Stimulated activated naive CD8-positive, alpha-beta T cell treated with anti-CD3 and anti-CD28 coated beads, Interleukin-15, amount 100 ng/mL, for 72 hours (primary cell): ENCODE results near the gene PRKRIP1.
"Not testable (repeated sequence)": the region's sequence is repeated elsewhere in the genome, so short reads cannot be mapped to it uniquely, and the experiment has no call there.

Experiments used
- ATAC-seq: fragments of 150-1000 bp; cut with Tn5 transposase; 2 replicates; pipeline ENCODE4 v1.10.0; 2021; ENCODE audit warnings: mild to moderate bottlenecking, moderate library complexity
- DNase-seq, 2 donors: peaks; one replicate each; pipeline ENCODE4 v3.0.0; 2021 to 2022
- H3K27ac Mint-ChIP-seq, 2 donors: one replicate each; pipeline ENCODE4 v1.8.0; 2022; ENCODE audit warnings: mild to moderate bottlenecking in 2 of 2, mixed read lengths in 2 of 2, moderate library complexity in 2 of 2
- H3K27me3 Mint-ChIP-seq: one replicate; pipeline ENCODE4 v1.8.0; 2022; ENCODE audit warnings: mixed read lengths
- H3K4me1 Mint-ChIP-seq: one replicate; pipeline ENCODE4 v1.8.0; 2022; ENCODE audit warnings: mild to moderate bottlenecking, mixed read lengths
- H3K4me3 Mint-ChIP-seq, 2 donors: one replicate each; pipeline ENCODE4 v1.8.0; 2022; ENCODE audit warnings: mild to moderate bottlenecking in 2 of 2, mixed read lengths in 2 of 2, moderate library complexity in 1 of 2
- H3K9me3 Mint-ChIP-seq, 2 donors: one replicate each; pipeline ENCODE4 v1.8.0; 2022; ENCODE audit warnings: mixed read lengths in 2 of 2

The PRKRIP1 gene

GRCh38 chr7:102471791-102472125 lies 75.6 kb downstream of the PRKRIP1 start:
- Mint-ChIP-seq H3K9me3 (no peaks in the 10 kb centered on the region), H3K4me3 (no peak overlapping the region), H3K27ac (peak overlapping the region in 1 of 2 donors; percentile 92), H3K4me1 (peaks cover 8% of the 10 kb centered on the region), H3K27me3 (no peaks in the 10 kb centered on the region)
- DNase-seq (no peak), ATAC-seq (no peak)

- H3K27me3 Mint-ChIP-seq, result no peaks in the 10 kb centered on the region
- peak overlapping the region in 1 of 2 donors; percentile 92 for H3K27ac Mint-ChIP-seq
- ATAC-seq, result no peak
- H3K4me3 Mint-ChIP-seq, result no peak overlapping the region
- no peak for DNase-seq
- peaks cover 2% of the 10 kb centered on the region for H3K4me1 Mint-ChIP-seq
- H3K9me3 Mint-ChIP-seq, result no peaks in the 10 kb centered on the region
These were observed 76.2 kb downstream of the PRKRIP1 start for GRCh38 chr7:102472126-102473041.

GRCh38 chr7:102473271-102473991 lies 77.3 kb downstream of the PRKRIP1 start:
- no peaks in the 10 kb centered on the region for H3K4me1 Mint-ChIP-seq
- no peaks in the 10 kb centered on the region for H3K27me3 Mint-ChIP-seq
- peak overlapping the region in 1 of 2 donors; percentile 81 for H3K27ac Mint-ChIP-seq
- ATAC-seq (no peak), DNase-seq (no peak)
- no peak overlapping the region for H3K4me3 Mint-ChIP-seq
- H3K9me3 Mint-ChIP-seq, result no peaks in the 10 kb centered on the region

GRCh38 chr7:102474116-102474515 lies 78.0 kb downstream of the PRKRIP1 start:
- H3K27ac Mint-ChIP-seq, H3K4me3 Mint-ChIP-seq, H3K9me3 Mint-ChIP-seq, H3K27me3 Mint-ChIP-seq, DNase-seq, H3K4me1 Mint-ChIP-seq, ATAC-seq: not testable (repeated sequence)

GRCh38 chr7:102474736-102475435 lies 78.7 kb downstream of the PRKRIP1 start:
- H3K4me3 Mint-ChIP-seq, H3K9me3 Mint-ChIP-seq, H3K27ac Mint-ChIP-seq, H3K4me1 Mint-ChIP-seq, DNase-seq, ATAC-seq, H3K27me3 Mint-ChIP-seq: not testable (repeated sequence)
